Measurements from ENCODE around the gene SPATA2.

DNA sequence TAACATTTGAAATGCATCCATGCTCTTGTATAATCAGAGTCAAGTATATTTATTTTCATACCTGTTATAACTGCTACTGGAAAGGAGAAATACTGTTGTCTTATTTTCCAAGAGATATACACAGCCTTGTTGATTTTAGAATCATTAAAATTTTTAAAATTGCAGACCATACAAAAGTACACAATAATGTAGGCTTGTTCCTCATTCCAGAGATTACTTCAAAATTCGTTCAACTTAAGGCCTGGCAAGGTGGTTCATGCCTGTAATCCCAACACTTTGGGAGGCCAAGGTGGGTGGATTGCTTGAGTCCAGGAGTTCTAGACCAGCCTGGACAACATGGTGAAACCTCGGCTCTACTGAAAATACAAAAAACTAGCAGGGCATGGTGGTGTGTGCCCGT, 27.0 kb upstream of the SPATA2 start:
- TF ChIP-seq, protein P1, sequence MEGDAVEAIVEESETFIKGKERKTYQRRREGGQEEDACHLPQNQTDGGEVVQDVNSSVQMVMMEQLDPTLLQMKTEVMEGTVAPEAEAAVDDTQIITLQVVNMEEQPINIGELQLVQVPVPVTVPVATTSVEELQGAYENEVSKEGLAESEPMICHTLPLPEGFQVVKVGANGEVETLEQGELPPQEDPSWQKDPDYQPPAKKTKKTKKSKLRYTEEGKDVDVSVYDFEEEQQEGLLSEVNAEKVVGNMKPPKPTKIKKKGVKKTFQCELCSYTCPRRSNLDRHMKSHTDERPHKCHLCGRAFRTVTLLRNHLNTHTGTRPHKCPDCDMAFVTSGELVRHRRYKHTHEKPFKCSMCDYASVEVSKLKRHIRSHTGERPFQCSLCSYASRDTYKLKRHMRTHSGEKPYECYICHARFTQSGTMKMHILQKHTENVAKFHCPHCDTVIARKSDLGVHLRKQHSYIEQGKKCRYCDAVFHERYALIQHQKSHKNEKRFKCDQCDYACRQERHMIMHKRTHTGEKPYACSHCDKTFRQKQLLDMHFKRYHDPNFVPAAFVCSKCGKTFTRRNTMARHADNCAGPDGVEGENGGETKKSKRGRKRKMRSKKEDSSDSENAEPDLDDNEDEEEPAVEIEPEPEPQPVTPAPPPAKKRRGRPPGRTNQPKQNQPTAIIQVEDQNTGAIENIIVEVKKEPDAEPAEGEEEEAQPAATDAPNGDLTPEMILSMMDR (IDR thresholded peaks at IDR 0.05; ENCODE audit: low read length), result no peak
- TF ChIP-seq EZH2 (optimal IDR thresholded peaks at IDR 0.05; ENCODE audit: low read depth, low read length), result no peak
